MG63 (cell line): Measurements from ENCODE around the gene SMC4. TPM values are rescaled to one million over a fixed set of nuclear protein-coding genes. Genes with fewer than 3 reads are reported as not detected.
A peak's percentile ranks its signal among the peaks of the same experiment; 100 is the strongest.
"Not testable (repeated sequence)": the region's sequence is repeated elsewhere in the genome, so short reads cannot be mapped to it uniquely, and the experiment has no call there.

Experiments used
- DNase-seq: peaks from one replicate; pipeline ENCODE4 v3.0.0-alpha.2; 2020
- H3K27me3 ChIP-seq: fragments of 250-450 bp; sonication (Bioruptor Pico); 2 replicates; pipeline ENCODE4 v1.5.1; 2020; ENCODE audit warnings: mild to moderate bottlenecking, moderate library complexity
- H3K36me3 ChIP-seq: fragments of 250-450 bp; sonication (Bioruptor Pico); 2 replicates; pipeline ENCODE4 v1.5.1; 2020; ENCODE audit warnings: mild to moderate bottlenecking, moderate library complexity
- H3K4me3 ChIP-seq: fragments of 250-450 bp; sonication (Bioruptor Pico); 2 replicates; pipeline ENCODE4 v1.5.1; 2020; ENCODE audit warnings: mild to moderate bottlenecking, moderate library complexity
- H3K9me3 ChIP-seq: fragments of 250-450 bp; sonication (Bioruptor Pico); 2 replicates; pipeline ENCODE4 v1.5.1; 2020; ENCODE audit warnings: mild to moderate bottlenecking, moderate library complexity
- total RNA-seq: library from RNA; depleted of rRNA; stranded (reverse); fragments of >200 nt; shearing (Covaris generic); gene quantifications from 2 replicates; pipeline ENCODE4 v1.2.3, GENCODE V29; 2014; ENCODE audit warnings: low replicate concordance; rRNA removed

SMC4 gene
- total RNA-seq = 97.7 and 253 TPM in 2 replicates

GRCh38 chr3:160399125-160400029, at the start of gene SMC4, which contains the start of gene IFT80:
TSS of gene SMC4 (plus strand) at chr3:160399650. CDS start at chr3:160400827, 1,177 bp downstream.
TSS of gene IFT80 (minus strand) at chr3:160399225. CDS start at chr3:160384600, 14,625 bp downstream.
- no peaks in the 10 kb centered on the region for H3K27me3 ChIP-seq
- peak; percentile 95 for DNase-seq
- H3K4me3 ChIP-seq = peak within 1 kb of the TSS; percentile 68
- no peaks in the 10 kb centered on the region for H3K9me3 ChIP-seq
- H3K36me3 ChIP-seq = peaks cover 42% of the 10 kb centered on the region

GRCh38 chr3:160355826-160356225, 43.6 kb upstream of the SMC4 start:
- H3K27me3 ChIP-seq = no peaks in the 10 kb centered on the region
- H3K4me3 ChIP-seq = no peak overlapping the region
- H3K9me3 ChIP-seq = no peaks in the 10 kb centered on the region
- H3K36me3 ChIP-seq = no peaks in the 10 kb centered on the region
- DNase-seq = no peak

GRCh38 chr3:160362896-160363295, 36.6 kb upstream of the SMC4 start:
- H3K36me3 ChIP-seq, DNase-seq, H3K27me3 ChIP-seq, H3K4me3 ChIP-seq, H3K9me3 ChIP-seq: not testable (repeated sequence)

- no peak for DNase-seq
- peaks cover 8% of the 10 kb centered on the region; the same call in 1 of the 2 replicates for H3K36me3 ChIP-seq
- H3K4me3 ChIP-seq = no peak overlapping the region
- H3K9me3 ChIP-seq = no peaks in the 10 kb centered on the region; the same call in 1 of the 2 replicates
- H3K27me3 ChIP-seq = no peaks in the 10 kb centered on the region
These were observed 33.5 kb upstream of the SMC4 start for GRCh38 chr3:160365869-160366522.

GRCh38 chr3:160368804-160369203, 30.6 kb upstream of the SMC4 start:
- no peak for DNase-seq
- Histone ChIP-seq H3K9me3 (no peaks in the 10 kb centered on the region; the same call in 1 of the 2 replicates), H3K36me3 (peaks cover 8% of the 10 kb centered on the region), H3K4me3 (no peak overlapping the region), H3K27me3 (no peaks in the 10 kb centered on the region)

- H3K36me3 ChIP-seq = peaks cover 6% of the 10 kb centered on the region
- no peak overlapping the region for H3K4me3 ChIP-seq
- no peaks in the 10 kb centered on the region for H3K9me3 ChIP-seq
- no peak for DNase-seq
- H3K27me3 ChIP-seq = no peaks in the 10 kb centered on the region
These were observed 29.7 kb upstream of the SMC4 start for GRCh38 chr3:160369784-160370183.

GRCh38 chr3:160370987-160371857, 28.2 kb upstream of the SMC4 start:
- DNase-seq = no peak
- Histone ChIP-seq H3K9me3 (no peaks in the 10 kb centered on the region), H3K36me3 (peaks cover 17% of the 10 kb centered on the region), H3K27me3 (no peaks in the 10 kb centered on the region), H3K4me3 (no peak overlapping the region)

- Histone ChIP-seq H3K9me3 (no peaks in the 10 kb centered on the region), H3K36me3 (peaks cover 19% of the 10 kb centered on the region), H3K27me3 (no peaks in the 10 kb centered on the region), H3K4me3 (no peak overlapping the region)
- DNase-seq = peak; percentile 63
These were observed 26.7 kb upstream of the SMC4 start for GRCh38 chr3:160372780-160373179.

- Histone ChIP-seq H3K36me3 (peaks cover 19% of the 10 kb centered on the region), H3K4me3 (no peak overlapping the region), H3K9me3 (no peaks in the 10 kb centered on the region), H3K27me3 (no peaks in the 10 kb centered on the region)
- no peak for DNase-seq
These were observed 25.8 kb upstream of the SMC4 start for GRCh38 chr3:160373655-160374054.

GRCh38 chr3:160374472-160374871, 25.0 kb upstream of the SMC4 start:
- no peaks in the 10 kb centered on the region for H3K27me3 ChIP-seq
- no peak overlapping the region for H3K4me3 ChIP-seq
- no peaks in the 10 kb centered on the region for H3K9me3 ChIP-seq
- no peak for DNase-seq
- H3K36me3 ChIP-seq = peaks cover 19% of the 10 kb centered on the region

- no peak for DNase-seq
- H3K27me3 ChIP-seq = no peaks in the 10 kb centered on the region
- no peak overlapping the region for H3K4me3 ChIP-seq
These were observed 24.5 kb upstream of the SMC4 start for GRCh38 chr3:160374925-160375324.

GRCh38 chr3:160376681-160377080, 22.8 kb upstream of the SMC4 start:
- Histone ChIP-seq H3K4me3 (no peak overlapping the region), H3K36me3 (peaks cover 19% of the 10 kb centered on the region), H3K9me3 (no peaks in the 10 kb centered on the region), H3K27me3 (no peaks in the 10 kb centered on the region)
- peak; percentile 85 for DNase-seq

More at GRCh38 chr3:160374925-160375324, 24.5 kb upstream of the SMC4 start:
- H3K9me3 ChIP-seq = no peaks in the 10 kb centered on the region
- H3K36me3 ChIP-seq = peaks cover 19% of the 10 kb centered on the region

GRCh38 chr3:160378331-160379109, 20.9 kb upstream of the SMC4 start:
- no peak overlapping the region for H3K4me3 ChIP-seq
- H3K36me3 ChIP-seq = peaks cover 18% of the 10 kb centered on the region
- no peak for DNase-seq
- no peaks in the 10 kb centered on the region for H3K9me3 ChIP-seq
- no peaks in the 10 kb centered on the region for H3K27me3 ChIP-seq

- peaks cover 14% of the 10 kb centered on the region for H3K36me3 ChIP-seq
- no peak overlapping the region for H3K4me3 ChIP-seq
- no peaks in the 10 kb centered on the region for H3K9me3 ChIP-seq
- no peak for DNase-seq
- no peaks in the 10 kb centered on the region for H3K27me3 ChIP-seq
These were observed 19.7 kb upstream of the SMC4 start for GRCh38 chr3:160379628-160380214.

- H3K9me3 ChIP-seq = no peaks in the 10 kb centered on the region
- H3K4me3 ChIP-seq = no peak overlapping the region
These were observed 18.0 kb upstream of the SMC4 start for GRCh38 chr3:160381470-160381869.

More at GRCh38 chr3:160381470-160381869, 18.0 kb upstream of the SMC4 start:
- Histone ChIP-seq H3K27me3 (no peaks in the 10 kb centered on the region), H3K36me3 (0 out of 2 replicates have a peak, but pooled peaks cover 2% of the 10 kb centered on the region)
- no peak for DNase-seq
